Breast epithelium (tissue), 4 donors: ENCODE measurements around the gene SETDB2. TPM values are rescaled to one million over a fixed set of nuclear protein-coding genes. Genes with fewer than 3 reads are reported as not detected.
"Not testable (repeated sequence)": the region's sequence is repeated elsewhere in the genome, so short reads cannot be mapped to it uniquely, and the experiment has no call there.

ENCODE experiments used
- DNase-seq, 2 donors: peaks; one replicate each; pipeline ENCODE4 v3.0.0-alpha.2; 2019; ENCODE audit warnings: low spot score in 2 of 2
- H3K27ac ChIP-seq, 2 donors: fragments of 200-600 bp; sonication (generic) in 1 of 2; one replicate each; pipeline ENCODE4 v1.5.1; 2016 to 2019; ENCODE audit warnings: mild to moderate bottlenecking in 1 of 2
- H3K27me3 ChIP-seq, 2 donors: fragments of 200-600 bp; sonication (generic) in 1 of 2; one replicate each; pipeline versions ENCODE4 v1.5.1 to v1.6.0; 2017 to 2019; ENCODE audit warnings: control low read depth in 1 of 2, mild to moderate bottlenecking in 1 of 2
- H3K36me3 ChIP-seq: fragments of 200-600 bp; one replicate; pipeline ENCODE4 v1.5.1; 2019
- H3K4me1 ChIP-seq, 2 donors: fragments of 200-600 bp; sonication (generic); one replicate each; pipeline ENCODE4 v1.5.1; 2016 to 2019; ENCODE audit warnings: control low read depth in 1 of 2
- H3K4me3 ChIP-seq, 3 donors: fragments of 200-600 bp; sonication (generic); 1 replicate in 2 of 3; 2 replicates in 1 of 3; pipeline ENCODE4 v1.5.1; 2016 to 2019; ENCODE audit warnings: mild to moderate bottlenecking in 3 of 3, moderate library complexity in 2 of 3
- H3K9me3 ChIP-seq, 2 donors: fragments of 200-600 bp; sonication (generic) in 1 of 2; one replicate each; pipeline ENCODE4 v1.5.1; 2016 to 2019; ENCODE audit warnings: control low read depth in 1 of 2
- CTCF ChIP-seq, 3 donors: fragments of 450-650 bp; IDR thresholded peaks; one replicate each; pipeline ENCODE4 v1.5.1; 2016 to 2017; ENCODE audit warnings: antibody characterized with exemption in 3 of 3, mild to moderate bottlenecking in 3 of 3, moderate library complexity in 3 of 3
- POLR2A ChIP-seq: fragments of 450-650 bp; IDR thresholded peaks from one replicate; pipeline ENCODE4 v1.6.1; 2016; ENCODE audit warnings: antibody characterized with exemption, mild to moderate bottlenecking, moderate library complexity
- POLR2AphosphoS5 ChIP-seq, 3 donors: sonication (generic); formaldehyde crosslinking; IDR thresholded peaks; one replicate each; pipeline ENCODE4 v1.6.1; 2017; ENCODE audit warnings: antibody characterized with exemption in 3 of 3
- intact Hi-C: fragments of 100-400 bp; cut with DNase I; formaldehyde crosslinking; loops from one replicate; pipeline ENCODE4 v1.15.1; 2023; ENCODE audit warnings: low total_unique reads
- total RNA-seq, 3 donors: library from RNA; depleted of rRNA; stranded (reverse); fragments of >200 nt; gene quantifications; one replicate each; pipeline ENCODE4 v1.1.0, GENCODE V29; 2016

The SETDB2 gene
- total RNA-seq, 3 donors from 2014 or later = 9.9 to 17.0 (median 12.8) TPM

- TF ChIP-seq POLR2AphosphoS5 (IDR thresholded peaks at IDR 0.05) = no peak
- TF ChIP-seq POLR2A = no peak
- no peak for TF ChIP-seq CTCF (IDR thresholded peaks at IDR 0.05)
- no peak for DNase-seq
- H3K4me1 ChIP-seq = no peaks in the 10 kb centered on the region
- no peaks in the 10 kb centered on the region for H3K9me3 ChIP-seq
- no peaks in the 10 kb centered on the region for H3K27me3 ChIP-seq
- intact Hi-C loops = no loop called here
- H3K4me3 ChIP-seq = no peak overlapping the region
- H3K36me3 ChIP-seq = peaks cover 8% of the 10 kb centered on the region
- no peak overlapping the region for H3K27ac ChIP-seq
Observed at GRCh38 chr13:49476529-49476928, 32.5 kb downstream of the SETDB2 start.

DNA sequence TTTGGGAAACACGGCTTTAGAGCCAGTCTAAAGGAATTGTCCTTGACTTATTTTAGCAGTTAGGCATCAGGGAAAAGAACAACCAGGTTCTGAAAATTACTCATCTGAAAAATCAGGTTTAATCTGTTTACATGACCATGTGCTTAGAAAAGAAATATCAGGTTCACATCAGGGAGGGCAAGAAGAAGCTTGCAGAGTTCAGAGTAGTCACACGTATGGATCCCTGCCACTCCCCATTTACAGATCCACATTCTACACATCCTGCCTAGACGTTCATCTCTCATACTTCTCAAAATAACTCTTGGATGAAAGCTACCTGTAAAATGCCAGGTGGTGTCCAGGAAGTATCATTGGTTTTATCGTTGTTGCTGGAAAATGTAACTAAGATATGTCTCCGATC, 37.7 kb downstream of the SETDB2 start:
- Histone ChIP-seq H3K27ac (no peak overlapping the region), H3K36me3 (peaks cover 8% of the 10 kb centered on the region), H3K27me3 (no peaks in the 10 kb centered on the region), H3K4me1 (no peaks in the 10 kb centered on the region), H3K4me3 (no peak overlapping the region), H3K9me3 (no peaks in the 10 kb centered on the region)
- intact Hi-C loops = no loop called here
- TF ChIP-seq POLR2A (no peak), CTCF (IDR thresholded peaks at IDR 0.05) (no peak), POLR2AphosphoS5 (IDR thresholded peaks at IDR 0.05) (no peak)
- no peak for DNase-seq

DNA sequence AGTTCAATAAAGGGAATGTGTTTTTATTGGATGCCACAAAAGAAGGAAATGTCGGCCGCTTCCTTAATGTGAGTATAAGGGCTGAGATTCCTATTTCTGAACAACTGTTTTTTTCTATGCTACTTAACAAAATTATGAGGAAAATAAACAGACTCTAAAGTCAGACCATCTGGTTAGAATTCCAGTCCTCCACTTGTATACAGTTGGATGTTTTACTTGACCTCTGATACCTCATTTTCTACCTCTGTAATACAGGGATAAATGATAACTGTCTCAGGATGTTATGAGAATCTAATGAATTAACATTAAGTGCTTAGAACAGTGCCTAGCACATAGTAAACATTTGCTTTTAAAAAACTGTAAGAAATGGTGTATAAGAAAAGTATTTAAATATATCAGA, 44.5 kb downstream of the SETDB2 start:
- TF ChIP-seq POLR2A (no peak), CTCF (IDR thresholded peaks at IDR 0.05) (no peak)
- Histone ChIP-seq H3K9me3 (no peaks in the 10 kb centered on the region), H3K27ac (no peak overlapping the region), H3K4me1 (no peaks in the 10 kb centered on the region), H3K27me3 (no peaks in the 10 kb centered on the region), H3K36me3 (no peaks in the 10 kb centered on the region), H3K4me3 (no peak overlapping the region)
- DNase-seq = no peak
- intact Hi-C loops = no loop called here

GRCh38 chr13:49494645-49495044, 50.6 kb downstream of the SETDB2 start:
- Histone ChIP-seq H3K27ac (peak overlapping the region in 1 of 2 donors; percentile 96), H3K27me3 (no peaks in the 10 kb centered on the region), H3K36me3 (no peaks in the 10 kb centered on the region), H3K9me3 (no peaks in the 10 kb centered on the region), H3K4me3 (peak overlapping the region; percentile 54 to 81 (median 69)), H3K4me1 (no peaks in the 10 kb centered on the region)
- intact Hi-C loops = no loop called here
- DNase-seq = no peak
- TF ChIP-seq POLR2AphosphoS5 (IDR thresholded peaks at IDR 0.05) (no peak), CTCF (IDR thresholded peaks at IDR 0.05) (no peak), POLR2A (no peak)

DNA sequence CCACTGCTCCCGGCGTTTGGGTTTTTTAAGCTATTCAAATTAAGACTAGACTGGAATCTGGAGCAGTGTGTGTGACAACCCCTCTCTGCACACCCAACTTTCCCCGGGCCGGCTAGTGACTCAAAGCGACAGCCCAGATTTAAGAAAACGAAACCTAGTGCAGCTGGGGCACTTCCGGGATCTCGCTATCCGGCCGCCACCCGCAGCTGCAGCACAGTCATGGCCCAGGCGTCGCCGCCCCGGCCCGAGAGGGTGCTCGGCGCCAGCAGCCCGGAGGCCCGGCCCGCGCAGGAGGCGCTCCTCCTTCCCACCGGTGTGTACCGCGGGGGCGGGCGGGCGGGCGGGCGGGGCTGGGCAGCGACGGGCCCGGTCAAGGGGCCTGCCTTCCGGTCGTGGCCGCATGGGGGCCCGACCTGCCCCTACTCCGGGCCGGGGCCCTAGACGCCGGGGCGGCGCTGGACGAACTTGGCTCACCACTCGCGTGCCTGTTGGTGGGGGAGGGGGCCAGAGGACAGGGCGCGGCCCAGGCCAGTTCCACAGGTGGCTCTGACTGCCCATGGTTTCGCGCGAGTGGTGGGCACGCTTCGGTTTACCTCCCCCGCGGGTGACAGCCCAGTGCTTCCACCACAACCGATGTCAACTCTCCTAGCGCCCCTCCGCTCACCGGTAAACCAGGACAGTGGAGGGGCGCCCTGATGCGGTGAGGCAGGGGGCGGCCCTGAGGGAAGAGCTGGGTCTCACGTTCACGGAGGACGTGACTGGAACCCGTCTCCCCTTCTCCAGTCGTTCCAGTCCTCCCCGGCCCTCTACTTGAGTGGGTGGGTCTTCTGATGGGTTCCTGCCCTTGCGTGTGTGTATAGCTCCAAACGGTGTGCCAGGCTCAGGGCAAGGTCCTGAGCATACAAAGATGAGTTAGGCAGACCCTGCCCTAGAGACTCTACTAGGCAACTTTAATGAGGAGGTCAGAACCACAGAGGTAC, 52.0 kb downstream of the SETDB2 start, which contains the start of gene PHF11:
TSS of gene PHF11 (plus strand) at position 171 of the 980 bp plus-strand sequence. CDS start at position 220, 49 bp downstream.
- Histone ChIP-seq H3K36me3 (no peaks in the 10 kb centered on the region), H3K27ac (peak within 1 kb of the TSS; percentile 96 to 98), H3K4me3 (peak within 1 kb of the TSS; percentile 54 to 81 (median 69)), H3K27me3 (no peaks in the 10 kb centered on the region), H3K9me3 (no peaks in the 10 kb centered on the region), H3K4me1 (no peaks in the 10 kb centered on the region)
- no peak for TF ChIP-seq POLR2A
- no peak for TF ChIP-seq CTCF (IDR thresholded peaks at IDR 0.05)
- peak in 2 of 3 donors; percentile 32 to 52 for TF ChIP-seq POLR2AphosphoS5 (IDR thresholded peaks at IDR 0.05)
- intact Hi-C loops = no loop called here
- peak; percentile 71 to 78 for DNase-seq

GRCh38 chr13:49496837-49497236, 52.8 kb downstream of the SETDB2 start:
- DNase-seq, H3K9me3 ChIP-seq, intact Hi-C loops, H3K36me3 ChIP-seq, H3K27me3 ChIP-seq, H3K4me3 ChIP-seq, H3K4me1 ChIP-seq: not testable (repeated sequence)
- peak overlapping the region; percentile 63 to 96 for H3K27ac ChIP-seq
